ENCODE data around the gene NRDC. TPM values are rescaled to one million over a fixed set of nuclear protein-coding genes. Genes with fewer than 3 reads are reported as not detected.

The NRDC gene
- total RNA-seq, 3 donors from 2014 or later: 83.3 to 119 (median 91.4) TPM

DNA sequence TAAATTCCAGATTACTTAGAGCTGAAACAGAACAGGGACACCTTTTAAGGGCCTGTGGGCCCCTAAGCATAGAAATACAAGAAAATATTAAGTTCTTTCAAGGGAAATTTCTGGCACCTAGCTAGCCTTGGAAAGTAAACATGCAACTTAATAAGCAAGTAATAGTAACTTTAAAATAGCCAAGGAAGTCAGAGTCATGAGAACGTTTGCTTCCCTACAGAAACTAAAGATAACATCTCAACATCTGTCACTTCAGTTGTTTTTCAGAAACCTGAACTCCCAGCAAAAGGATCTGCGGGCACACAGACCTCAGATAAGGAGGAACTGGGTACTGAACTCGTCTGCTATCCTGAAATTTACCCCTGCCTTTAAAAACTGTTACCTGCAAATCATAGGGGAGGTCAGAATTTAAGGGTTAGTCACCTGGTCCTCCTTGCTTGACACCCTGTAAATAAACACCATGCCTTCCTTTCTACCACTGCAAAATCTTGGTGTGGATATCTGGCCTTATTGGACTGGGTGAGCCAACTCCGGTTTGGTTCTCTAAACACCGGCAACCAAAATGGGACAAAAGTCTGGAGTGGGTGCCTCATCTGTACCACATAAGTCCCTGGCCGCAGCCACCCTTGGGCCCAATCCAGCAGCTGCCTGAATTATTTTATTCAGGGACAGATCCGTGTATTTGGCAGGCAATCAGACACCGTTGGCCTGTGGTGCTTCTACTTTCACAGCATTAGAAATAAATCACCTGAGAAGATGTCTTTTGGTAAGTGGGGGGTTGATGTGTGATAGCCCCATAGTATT, 27.9 kb downstream of the NRDC start:
- no peak for DNase-seq
- intact Hi-C loops (cut with DNase I, micrococcal nuclease): no loop called here

DNA sequence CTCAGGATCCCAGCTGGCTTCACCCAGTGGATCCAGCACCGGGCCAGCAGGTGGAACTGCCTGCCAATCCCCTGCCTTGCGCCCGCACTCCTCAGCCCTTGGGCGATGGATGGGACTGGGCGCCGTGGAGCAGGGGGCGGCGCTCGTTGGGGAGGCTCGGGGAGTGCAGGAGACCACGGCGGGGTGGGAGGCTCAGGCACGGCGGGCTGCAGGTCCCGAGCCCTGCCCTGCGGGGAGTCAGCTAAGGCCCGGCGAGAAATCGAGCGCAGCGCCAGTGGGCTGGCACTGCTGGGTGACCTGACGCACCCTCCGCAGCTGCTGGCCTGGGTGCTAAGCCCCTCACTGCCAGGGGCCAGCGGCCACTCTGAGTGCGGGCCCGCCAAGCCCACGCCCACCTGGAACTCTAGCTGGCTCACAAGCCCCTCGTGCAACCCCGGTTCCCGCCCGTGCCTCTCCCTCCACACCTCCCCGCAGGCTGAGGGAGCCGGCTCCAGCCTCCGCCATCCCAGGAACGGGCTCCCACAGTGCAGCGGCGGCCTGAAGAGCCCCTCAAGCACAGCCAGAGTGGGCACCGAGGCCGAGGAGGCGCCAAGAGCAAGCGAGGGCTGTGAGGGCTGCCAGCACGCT, 31.1 kb downstream of the NRDC start:
- H3K4me3 ChIP-seq: no peak overlapping the region
- ATAC-seq (no peak), DNase-seq (no peak)
- intact Hi-C loops (cut with DNase I, micrococcal nuclease): no loop called here
- TF ChIP-seq, protein P1, sequence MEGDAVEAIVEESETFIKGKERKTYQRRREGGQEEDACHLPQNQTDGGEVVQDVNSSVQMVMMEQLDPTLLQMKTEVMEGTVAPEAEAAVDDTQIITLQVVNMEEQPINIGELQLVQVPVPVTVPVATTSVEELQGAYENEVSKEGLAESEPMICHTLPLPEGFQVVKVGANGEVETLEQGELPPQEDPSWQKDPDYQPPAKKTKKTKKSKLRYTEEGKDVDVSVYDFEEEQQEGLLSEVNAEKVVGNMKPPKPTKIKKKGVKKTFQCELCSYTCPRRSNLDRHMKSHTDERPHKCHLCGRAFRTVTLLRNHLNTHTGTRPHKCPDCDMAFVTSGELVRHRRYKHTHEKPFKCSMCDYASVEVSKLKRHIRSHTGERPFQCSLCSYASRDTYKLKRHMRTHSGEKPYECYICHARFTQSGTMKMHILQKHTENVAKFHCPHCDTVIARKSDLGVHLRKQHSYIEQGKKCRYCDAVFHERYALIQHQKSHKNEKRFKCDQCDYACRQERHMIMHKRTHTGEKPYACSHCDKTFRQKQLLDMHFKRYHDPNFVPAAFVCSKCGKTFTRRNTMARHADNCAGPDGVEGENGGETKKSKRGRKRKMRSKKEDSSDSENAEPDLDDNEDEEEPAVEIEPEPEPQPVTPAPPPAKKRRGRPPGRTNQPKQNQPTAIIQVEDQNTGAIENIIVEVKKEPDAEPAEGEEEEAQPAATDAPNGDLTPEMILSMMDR (IDR thresholded peaks at IDR 0.05): no peak
- H3K36me3 ChIP-seq (ENCODE audit: low read depth): no peaks in the 10 kb centered on the region
- H3K4me1 ChIP-seq (ENCODE audit: low read depth): no peaks in the 10 kb centered on the region
- H3K9me3 ChIP-seq: no peaks in the 10 kb centered on the region

More for the DNA sequence above, 27.9 kb downstream of the NRDC start:
- no peak for ATAC-seq
- H3K9me3 ChIP-seq: no peaks in the 10 kb centered on the region
- TF ChIP-seq, protein P1 (IDR thresholded peaks at IDR 0.05): no peak
- H3K4me3 ChIP-seq: no peak overlapping the region
- no peaks in the 10 kb centered on the region for H3K36me3 ChIP-seq (ENCODE audit: low read depth)
- peaks cover 9% of the 10 kb centered on the region for H3K4me1 ChIP-seq (ENCODE audit: low read depth)

DNA sequence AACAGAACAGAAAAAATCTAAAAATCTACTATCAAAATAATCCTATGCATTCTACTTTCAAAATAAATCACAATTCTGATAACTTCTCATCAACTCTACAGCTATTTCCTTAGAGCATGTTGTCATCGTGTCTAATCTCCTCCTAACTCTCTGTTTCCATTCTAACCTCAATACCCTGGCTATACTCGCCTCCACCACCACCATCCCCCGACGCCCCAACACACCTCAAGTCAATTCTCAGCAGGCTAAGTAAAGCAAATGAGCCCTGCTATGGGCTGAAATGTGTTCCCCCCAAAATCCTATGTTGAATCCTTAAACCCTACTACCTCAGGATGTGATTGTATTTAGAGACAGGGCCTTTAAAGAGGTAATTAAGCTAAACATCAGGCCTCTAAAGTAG, 34.6 kb downstream of the NRDC start:
- no peaks in the 10 kb centered on the region for H3K9me3 ChIP-seq
- no peak for ATAC-seq

DNA sequence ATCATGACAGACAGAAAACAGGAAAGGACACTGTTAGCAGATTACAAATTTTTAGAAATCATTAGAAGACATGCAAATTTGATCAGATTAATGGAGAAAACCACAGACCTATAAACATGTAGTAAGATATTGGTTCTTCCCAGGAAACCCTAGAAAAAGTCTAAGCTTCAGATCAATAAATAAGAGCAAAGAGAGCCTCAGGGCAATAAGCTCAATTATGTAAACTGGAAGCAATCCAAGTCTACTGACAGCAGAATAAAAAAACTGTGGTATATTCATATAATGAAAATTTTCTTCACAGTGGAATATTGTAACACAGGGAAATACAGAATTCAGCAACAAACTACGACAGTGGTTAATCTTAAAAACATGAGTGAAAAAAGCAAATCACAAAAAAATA, 36.3 kb downstream of the NRDC start:
- DNase-seq: no peak
- intact Hi-C loops (cut with DNase I, micrococcal nuclease): no loop called here
- Histone ChIP-seq H3K36me3 (ENCODE audit: low read depth) (no peaks in the 10 kb centered on the region), H3K9me3 (no peaks in the 10 kb centered on the region), H3K4me1 (ENCODE audit: low read depth) (no peaks in the 10 kb centered on the region), H3K4me3 (no peak overlapping the region)
- TF ChIP-seq, protein P1 (IDR thresholded peaks at IDR 0.05): no peak
- no peak for ATAC-seq

More for the DNA sequence above, 34.6 kb downstream of the NRDC start:
- Histone ChIP-seq H3K4me3 (no peak overlapping the region), H3K4me1 (ENCODE audit: low read depth) (no peaks in the 10 kb centered on the region), H3K36me3 (ENCODE audit: low read depth) (no peaks in the 10 kb centered on the region)
- intact Hi-C loops (cut with DNase I, micrococcal nuclease): no loop called here
- TF ChIP-seq, protein P1 (IDR thresholded peaks at IDR 0.05): no peak
- no peak for DNase-seq

DNA sequence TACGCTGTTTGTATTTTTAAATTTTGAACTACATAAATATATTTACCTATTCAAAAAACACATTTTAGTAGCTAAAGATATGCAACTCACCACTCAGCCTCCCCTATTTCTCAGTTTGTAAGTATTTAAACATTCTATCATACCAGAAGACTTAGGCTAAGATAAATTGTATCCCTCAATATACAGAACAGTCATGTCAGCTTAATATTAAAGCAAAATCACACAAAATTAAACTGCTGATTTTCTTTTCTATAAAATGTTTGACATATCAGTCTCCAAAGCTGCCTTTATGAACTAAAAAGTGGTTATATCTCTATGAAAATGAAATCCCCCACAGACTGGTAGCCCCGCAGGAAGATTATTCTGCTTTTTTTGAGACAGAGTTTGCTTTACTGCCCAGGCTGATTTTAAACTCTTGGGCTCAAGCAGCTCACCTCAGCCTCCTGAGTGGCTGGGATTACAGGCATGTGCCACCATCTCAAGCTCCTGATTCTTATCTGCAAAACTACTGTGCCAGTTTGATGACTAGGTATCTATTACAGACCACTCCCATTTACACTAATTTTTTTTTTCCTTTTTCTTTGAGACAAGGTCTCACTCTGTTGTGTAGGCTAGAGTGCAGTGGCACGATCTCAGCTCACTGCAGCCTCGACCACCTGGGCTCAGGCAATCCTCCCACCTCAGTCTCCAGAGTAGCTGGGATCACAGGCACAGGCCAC, 37.6 kb downstream of the NRDC start:
- DNase-seq: no peak
- intact Hi-C loops (cut with DNase I, micrococcal nuclease): no loop called here
- Histone ChIP-seq H3K9me3 (no peaks in the 10 kb centered on the region), H3K4me3 (no peak overlapping the region), H3K36me3 (ENCODE audit: low read depth) (no peaks in the 10 kb centered on the region), H3K4me1 (ENCODE audit: low read depth) (no peaks in the 10 kb centered on the region)
- TF ChIP-seq, protein P1 (IDR thresholded peaks at IDR 0.05): no peak
- no peak for ATAC-seq

All from mucosa of descending colon (tissue), 3 donors.